Activated naive CD8-positive, alpha-beta T cell treated with anti-CD3 and anti-CD28 coated beads, Interleukin-2, amount 10 ng/mL, durations not matched to agents 7 days and 5 days (primary cell): ENCODE measurements around the gene CASKIN2. TPM values are rescaled to one million over a fixed set of nuclear protein-coding genes. Genes with fewer than 3 reads are reported as not detected.

Experiments used
- ATAC-seq: fragments of 150-1000 bp; cut with Tn5 transposase; one replicate; pipeline ENCODE4 v1.10.0; 2021; ENCODE audit warnings: low read depth, moderate library complexity
- POLR2A ChIA-PET: fragments of 350-600 bp; sonication (Branson Sonifier 250); formaldehyde crosslinking; loops from one replicate; lab custom pipeline; 2021; ENCODE audit warnings: antibody characterized with exemption; lab: Charles Lee
- DNase-seq: peaks from one replicate; pipeline ENCODE4 v3.0.0; 2021
- H3K27ac Mint-ChIP-seq: one replicate; pipeline ENCODE4 v1.8.0; 2022; ENCODE audit warnings: mild to moderate bottlenecking, mixed read lengths
- H3K27me3 Mint-ChIP-seq: one replicate; pipeline ENCODE4 v1.8.0; 2022; ENCODE audit warnings: mild to moderate bottlenecking, moderate library complexity, mixed read lengths
- H3K36me3 Mint-ChIP-seq: one replicate; pipeline ENCODE4 v1.8.0; 2021; ENCODE audit warnings: mild to moderate bottlenecking, mixed read lengths
- H3K4me1 Mint-ChIP-seq: one replicate; pipeline ENCODE4 v1.8.0; 2021; ENCODE audit warnings: mixed read lengths
- H3K4me3 Mint-ChIP-seq: one replicate; pipeline ENCODE4 v1.8.0; 2022; ENCODE audit warnings: mild to moderate bottlenecking, moderate library complexity, mixed read lengths
- H3K9me3 Mint-ChIP-seq: one replicate; pipeline ENCODE4 v1.8.0; 2021; ENCODE audit warnings: mixed read lengths
- total RNA-seq, 2 experiments: library from RNA; stranded (reverse); gene quantifications; one replicate each; pipeline ENCODE4 v1.2.3, GENCODE V29; 2021

The CASKIN2 gene
- 1 to 10 TPM in 1 of 2 experiments, under 1 TPM in 1; 0.72 to 2.3 TPM for total RNA-seq

DNA sequence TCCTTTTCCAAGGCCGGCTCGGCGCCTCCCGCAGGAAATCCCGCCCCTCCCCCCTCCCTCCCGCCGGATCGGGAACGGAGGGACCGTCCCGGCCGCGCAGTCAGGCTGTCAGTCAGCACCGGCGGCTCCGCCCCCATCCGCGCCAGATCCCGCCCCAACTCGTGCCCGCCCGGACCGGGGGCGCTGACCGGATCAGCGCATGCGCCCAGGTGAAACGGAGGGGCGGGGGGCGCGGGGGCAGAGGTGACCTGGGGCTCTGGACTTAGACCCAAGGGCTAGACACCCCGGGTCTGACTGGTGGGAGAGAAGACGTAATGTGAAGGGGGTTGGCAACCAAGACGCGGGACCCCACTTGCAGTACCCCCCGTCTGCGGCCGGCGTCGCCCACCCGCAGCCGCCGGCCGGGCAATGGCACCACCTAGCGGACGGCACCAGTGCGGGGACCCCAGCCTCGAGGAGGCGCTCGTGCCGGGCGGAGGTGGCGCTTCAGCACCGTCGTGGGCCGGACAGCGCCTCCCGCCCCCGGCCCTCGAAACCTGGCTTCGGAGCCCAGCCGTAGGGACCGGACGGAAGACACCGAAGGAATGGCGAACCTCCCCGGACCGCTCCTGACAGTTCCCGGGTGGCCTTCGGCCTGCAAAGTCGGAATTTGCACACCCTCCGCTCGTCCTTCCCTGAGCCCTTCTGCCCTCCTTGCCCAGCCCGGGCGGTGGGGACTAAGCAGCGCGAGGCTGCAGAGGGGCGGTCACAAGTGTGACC is at the start of gene CASKIN2:
Gene CASKIN2, minus strand, starts transcription at position 42 of the 759 bp plus-strand sequence. CDS start 1,733 bp downstream, outside the sequence.
- peaks cover 13% of the 10 kb centered on the region for H3K36me3 Mint-ChIP-seq
- H3K27ac Mint-ChIP-seq: peak within 1 kb of the TSS; percentile 16

GRCh38 chr17:75565066-75565465 is 49.7 kb upstream of the CASKIN2 start:
- no peak for DNase-seq
- no peaks in the 10 kb centered on the region for H3K4me1 Mint-ChIP-seq
- POLR2A ChIA-PET: no interaction called here
- no peaks in the 10 kb centered on the region for H3K9me3 Mint-ChIP-seq
- no peaks in the 10 kb centered on the region for H3K27me3 Mint-ChIP-seq
- no peak overlapping the region for H3K4me3 Mint-ChIP-seq
- no peak for ATAC-seq
- no peaks in the 10 kb centered on the region for H3K36me3 Mint-ChIP-seq
- no peak overlapping the region for H3K27ac Mint-ChIP-seq

More for the DNA sequence above, at the start of gene CASKIN2:
- Mint-ChIP-seq H3K9me3 (no peaks in the 10 kb centered on the region), H3K4me3 (peak within 1 kb of the TSS; percentile 70), H3K4me1 (peaks cover 24% of the 10 kb centered on the region), H3K27me3 (peaks cover 7% of the 10 kb centered on the region)
- POLR2A ChIA-PET: interaction anchor here (0.7 to 2.2 kb wide), 19 partner anchors 9 to 271 kb away, joined by 3 to 23 read pairs (median 5); partner anchors contain the start of genes GRB2, LLGL2, MIF4GD and MYO15B
- DNase-seq (peak; percentile 85), ATAC-seq (peak; percentile 47)

- no peaks in the 10 kb centered on the region for H3K9me3 Mint-ChIP-seq
- no peaks in the 10 kb centered on the region for H3K4me1 Mint-ChIP-seq
- no peaks in the 10 kb centered on the region for H3K27me3 Mint-ChIP-seq
- POLR2A ChIA-PET: interaction anchor here (0.5 kb wide), 1 partner anchor 429 kb away, joined by 4 read pairs; no protein-coding TSS in a partner anchor
- DNase-seq (no peak), ATAC-seq (no peak)
- no peaks in the 10 kb centered on the region for H3K36me3 Mint-ChIP-seq
- H3K27ac Mint-ChIP-seq: no peak overlapping the region
- H3K4me3 Mint-ChIP-seq: no peak overlapping the region
Measured at GRCh38 chr17:75564195-75564594, 48.9 kb upstream of the CASKIN2 start.

GRCh38 chr17:75563063-75563758 is 47.9 kb upstream of the CASKIN2 start:
- DNase-seq: no peak
- ATAC-seq: no peak
- POLR2A ChIA-PET: no interaction called here
- Mint-ChIP-seq H3K27me3 (no peaks in the 10 kb centered on the region), H3K4me1 (no peaks in the 10 kb centered on the region), H3K36me3 (no peaks in the 10 kb centered on the region), H3K27ac (no peak overlapping the region), H3K9me3 (no peaks in the 10 kb centered on the region), H3K4me3 (no peak overlapping the region)

DNA sequence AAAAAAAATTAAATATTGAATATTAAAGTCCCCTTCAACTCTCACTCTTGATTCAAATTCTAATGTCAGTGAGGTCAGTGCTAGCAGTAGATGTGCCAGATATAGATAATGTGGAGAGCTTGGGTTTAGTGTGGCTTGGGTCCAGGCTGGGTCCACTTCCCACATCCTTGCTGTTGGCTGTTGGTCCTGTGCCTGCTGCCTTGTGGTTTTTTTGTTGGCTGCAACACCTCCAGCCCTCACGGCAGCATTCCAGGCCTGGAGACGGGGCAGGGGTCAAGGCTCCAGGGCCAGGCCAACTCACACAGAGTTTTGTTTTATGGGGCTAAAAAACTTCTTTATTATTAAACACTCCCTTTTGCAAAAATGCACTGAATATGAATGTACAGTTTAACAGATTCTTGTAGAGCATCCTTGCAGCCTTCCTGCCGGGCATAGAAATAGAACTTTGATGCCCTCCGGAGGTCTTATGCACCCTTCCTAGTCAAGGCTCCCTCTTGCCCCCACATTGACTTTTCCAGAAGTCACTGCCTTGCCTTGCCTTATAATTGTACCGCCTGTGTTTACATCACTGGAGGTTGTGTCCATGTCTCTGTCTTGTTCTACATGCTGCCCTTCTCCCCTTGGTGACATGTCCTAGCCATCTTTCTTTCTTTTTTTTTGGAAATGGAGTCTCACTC is 46.7 kb upstream of the CASKIN2 start:
- no peaks in the 10 kb centered on the region for H3K4me1 Mint-ChIP-seq
- H3K27ac Mint-ChIP-seq: no peak overlapping the region
- no peaks in the 10 kb centered on the region for H3K27me3 Mint-ChIP-seq
- no peak for ATAC-seq
- no peaks in the 10 kb centered on the region for H3K9me3 Mint-ChIP-seq
- H3K4me3 Mint-ChIP-seq: no peak overlapping the region
- POLR2A ChIA-PET: no interaction called here
- no peaks in the 10 kb centered on the region for H3K36me3 Mint-ChIP-seq
- DNase-seq: no peak

DNA sequence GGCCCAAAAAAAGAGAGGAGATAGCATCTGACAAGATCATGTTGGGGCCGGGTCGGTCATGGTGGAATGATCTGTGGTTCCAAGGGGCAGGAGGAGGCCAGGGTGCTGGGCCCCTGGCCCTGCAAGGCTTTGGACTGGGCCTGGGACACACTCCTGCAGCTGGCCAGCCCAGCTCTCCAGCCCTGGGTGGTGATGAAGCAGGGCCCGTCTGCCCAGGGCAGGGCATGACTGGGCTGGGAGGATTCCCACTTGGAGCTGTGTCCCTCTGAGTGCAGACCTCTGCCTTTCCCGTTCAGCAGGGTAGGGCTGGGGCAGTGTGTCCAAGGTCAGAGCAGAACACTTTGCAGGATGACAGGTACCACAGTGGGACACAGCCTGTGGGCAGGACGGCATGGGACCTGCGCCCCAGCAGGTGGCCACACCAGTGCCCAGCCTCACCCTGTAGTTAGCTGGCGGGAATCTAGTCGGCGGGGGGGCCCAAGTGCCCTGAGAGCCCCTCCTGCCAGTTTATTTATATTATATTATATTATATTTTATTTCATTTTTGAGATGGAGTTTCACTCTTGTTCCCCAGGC is 44.7 kb upstream of the CASKIN2 start:
- no peak overlapping the region for H3K27ac Mint-ChIP-seq
- DNase-seq (no peak), ATAC-seq (no peak)
- no peak overlapping the region for H3K4me3 Mint-ChIP-seq
- no peaks in the 10 kb centered on the region for H3K27me3 Mint-ChIP-seq
- H3K9me3 Mint-ChIP-seq: no peaks in the 10 kb centered on the region
- POLR2A ChIA-PET: no interaction called here
- H3K4me1 Mint-ChIP-seq: no peaks in the 10 kb centered on the region
- no peaks in the 10 kb centered on the region for H3K36me3 Mint-ChIP-seq

GRCh38 chr17:75558666-75559530 is 43.6 kb upstream of the CASKIN2 start:
- no peaks in the 10 kb centered on the region for H3K27me3 Mint-ChIP-seq
- no peak overlapping the region for H3K4me3 Mint-ChIP-seq
- H3K36me3 Mint-ChIP-seq: no peaks in the 10 kb centered on the region
- H3K9me3 Mint-ChIP-seq: no peaks in the 10 kb centered on the region
- no peak overlapping the region for H3K27ac Mint-ChIP-seq
- H3K4me1 Mint-ChIP-seq: no peaks in the 10 kb centered on the region
- no peak for ATAC-seq
- POLR2A ChIA-PET: no interaction called here
- no peak for DNase-seq

DNA sequence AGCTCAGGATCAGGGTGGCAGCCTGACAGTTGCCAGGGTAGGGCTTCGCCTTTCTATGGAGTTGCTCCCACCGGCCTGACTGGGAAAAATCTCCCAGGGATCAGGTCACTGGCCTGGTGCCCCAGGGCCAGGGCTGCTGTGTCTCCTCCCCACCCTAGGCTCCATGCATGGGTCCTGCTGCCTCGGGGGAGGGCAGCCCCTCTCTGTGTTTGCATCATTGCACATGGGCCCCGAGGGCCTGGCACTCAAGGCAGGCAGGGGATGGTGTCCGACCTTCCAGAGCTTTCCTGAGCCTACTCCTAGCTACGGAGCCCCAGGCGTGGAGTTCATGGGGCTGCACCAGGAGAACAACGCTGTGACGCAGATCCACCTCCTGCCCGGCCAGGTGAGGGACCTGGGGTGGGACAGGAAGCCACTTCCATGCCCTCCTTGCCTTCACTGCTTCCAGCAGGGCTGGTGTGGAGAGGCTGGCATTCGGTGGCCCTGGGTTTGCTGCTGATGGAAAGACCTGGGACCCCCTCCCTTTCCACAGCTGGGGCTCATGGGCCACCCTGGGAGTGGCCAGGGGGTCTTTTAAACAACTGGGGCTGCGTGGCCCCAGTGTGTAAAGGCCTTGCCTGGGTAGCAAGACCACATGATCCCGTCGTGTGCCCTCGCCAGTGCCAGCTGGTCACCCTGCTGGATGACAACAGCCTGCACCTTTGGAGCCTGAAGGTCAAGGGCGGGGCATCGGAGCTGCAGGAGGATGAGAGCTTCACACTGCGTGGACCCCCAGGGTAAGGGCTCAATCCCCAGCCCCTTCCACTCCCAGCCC is 42.7 kb upstream of the CASKIN2 start:
- Mint-ChIP-seq H3K4me3 (no peak overlapping the region), H3K9me3 (no peaks in the 10 kb centered on the region), H3K27ac (no peak overlapping the region), H3K27me3 (no peaks in the 10 kb centered on the region), H3K4me1 (no peaks in the 10 kb centered on the region), H3K36me3 (no peaks in the 10 kb centered on the region)
- DNase-seq (no peak), ATAC-seq (no peak)
- POLR2A ChIA-PET: no interaction called here

DNA sequence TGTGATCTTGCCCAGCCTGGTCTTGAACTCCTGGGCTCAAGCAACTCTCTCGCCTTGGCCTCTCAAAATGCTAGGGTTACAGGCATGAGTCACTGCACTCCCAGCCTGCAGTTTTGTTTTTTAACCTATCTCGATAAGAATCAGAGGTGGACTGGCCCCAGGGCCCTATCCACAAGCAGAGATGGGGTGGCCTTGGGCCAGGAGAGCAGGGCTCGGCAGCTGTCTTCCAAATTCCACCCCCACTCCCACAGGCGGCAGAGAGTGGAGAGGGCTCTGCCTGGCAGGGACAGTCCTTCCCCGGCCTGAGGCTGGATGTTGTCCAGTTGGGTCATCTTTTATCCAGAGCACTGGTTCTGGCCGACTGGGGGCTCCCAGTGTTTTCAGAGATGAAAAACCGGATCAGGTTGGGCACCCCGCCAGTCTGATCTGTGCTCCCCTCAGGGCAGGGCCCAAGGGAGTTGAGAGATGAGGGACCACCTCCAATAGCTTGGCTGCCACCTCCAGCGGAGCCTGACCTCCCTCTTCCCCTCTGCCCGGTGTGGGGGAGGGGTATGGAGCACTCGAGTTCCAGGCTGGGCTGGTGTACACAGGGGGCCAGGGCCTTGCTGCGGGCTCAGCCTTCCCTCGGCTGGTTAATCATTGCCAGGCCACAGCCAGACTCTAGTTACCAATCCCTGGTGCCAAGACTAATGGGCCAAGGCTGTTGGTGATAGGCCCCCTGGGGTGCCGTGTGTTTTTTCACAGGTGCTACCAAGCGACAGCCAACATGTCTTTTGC is 41.9 kb upstream of the CASKIN2 start:
- H3K36me3 Mint-ChIP-seq: no peaks in the 10 kb centered on the region
- H3K4me3 Mint-ChIP-seq: no peak overlapping the region
- DNase-seq (no peak), ATAC-seq (no peak)
- H3K27ac Mint-ChIP-seq: no peak overlapping the region
- no peaks in the 10 kb centered on the region for H3K4me1 Mint-ChIP-seq
- H3K27me3 Mint-ChIP-seq: no peaks in the 10 kb centered on the region
- POLR2A ChIA-PET: no interaction called here
- no peaks in the 10 kb centered on the region for H3K9me3 Mint-ChIP-seq

- DNase-seq: no peak
- no peaks in the 10 kb centered on the region for H3K4me1 Mint-ChIP-seq
- ATAC-seq: no peak
- H3K27me3 Mint-ChIP-seq: no peaks in the 10 kb centered on the region
- no peak overlapping the region for H3K27ac Mint-ChIP-seq
- POLR2A ChIA-PET: no interaction called here
- H3K9me3 Mint-ChIP-seq: no peaks in the 10 kb centered on the region
- H3K36me3 Mint-ChIP-seq: no peaks in the 10 kb centered on the region
- H3K4me3 Mint-ChIP-seq: no peak overlapping the region
Measured at GRCh38 chr17:75555679-75556153, 40.4 kb upstream of the CASKIN2 start.

- POLR2A ChIA-PET: interaction anchor here (0.5 kb wide), 1 partner anchor 36 kb away, joined by 3 read pairs; no protein-coding TSS in a partner anchor
- no peaks in the 10 kb centered on the region for H3K36me3 Mint-ChIP-seq
- no peak for DNase-seq
- no peaks in the 10 kb centered on the region for H3K27me3 Mint-ChIP-seq
- no peaks in the 10 kb centered on the region for H3K4me1 Mint-ChIP-seq
- no peaks in the 10 kb centered on the region for H3K9me3 Mint-ChIP-seq
- no peak overlapping the region for H3K4me3 Mint-ChIP-seq
- H3K27ac Mint-ChIP-seq: no peak overlapping the region
- ATAC-seq: no peak
Measured at GRCh38 chr17:75553295-75554110, 38.2 kb upstream of the CASKIN2 start.
